ENCODE measurements around the gene CHRM3.

GRCh38 chr1:239337799-239338430 lies 48.5 kb upstream of the CHRM3 start:
- TF ChIP-seq CTCF (optimal IDR thresholded peaks at IDR 0.05 in 1 of 3, IDR thresholded peaks at IDR 0.05 in 1 of 3, conservative IDR thresholded peaks at IDR 0.05 in 1 of 3; ENCODE audit: extremely low read depth in 1 of 3, insufficient read depth in 2 of 3, low read length in 3 of 3) (no peak), EZH2 (IDR thresholded peaks at IDR 0.05; ENCODE audit: low read length) (no peak)
